ENCODE data around the gene TMEM63A. TPM values are rescaled to one million over a fixed set of nuclear protein-coding genes. Genes with fewer than 3 reads are reported as not detected.

TMEM63A gene
- total and polyA plus RNA-seq, 2 donors (not counting 3 experiments of a cell fraction or from before 2014, with no cell fraction given): 28.7 to 41.4 TPM

GRCh38 chr1:225840713-225841112, 41.5 kb downstream of the TMEM63A start:
- no peak for FAIRE-seq
- Histone ChIP-seq H3K79me2 (ENCODE audit: control insufficient read depth, insufficient read depth, low read length) (no peaks in the 10 kb centered on the region), H4K20me1 (replicated peaks; ENCODE audit: control insufficient read depth, extremely low read depth, insufficient read depth, low read length) (no peaks in the 10 kb centered on the region), H3K9ac (replicated peaks; ENCODE audit: extremely low read depth, insufficient read depth, low read length) (no peak overlapping the region), H3K4me3 (replicated peaks in 1 of 3; ENCODE audit: insufficient read depth in 1 of 3, low read depth in 1 of 3, low read length in 3 of 3) (no peak overlapping the region), H2AFZ (ENCODE audit: low read depth, low read length) (no peak overlapping the region), H3K27me3 (ENCODE audit: control insufficient read depth in 2 of 2, insufficient read depth in 2 of 2, low read length in 2 of 2) (no peaks in the 10 kb centered on the region), H3K36me3 (ENCODE audit: control insufficient read depth in 2 of 2, extremely low read depth in 1 of 2, insufficient read depth in 2 of 2, low read length in 2 of 2) (peaks cover 0 to 3% of the 10 kb centered on the region in 2 experiments), H3K4me1 (ENCODE audit: control insufficient read depth, extremely low read depth, insufficient read depth, low read length) (no peaks in the 10 kb centered on the region), H3K4me2 (ENCODE audit: insufficient read depth, low read length) (no peak overlapping the region), H3K9me1 (replicated peaks; ENCODE audit: control insufficient read depth, extremely low read depth, insufficient read depth, low read length) (no peaks in the 10 kb centered on the region), H3K27ac (ENCODE audit: insufficient read depth, low read depth, low read length) (no peak overlapping the region), H3K9me3 (replicated peaks; ENCODE audit: control insufficient read depth, insufficient read depth, low read length) (no peaks in the 10 kb centered on the region)
- dilution Hi-C loops (cut with MboI; ENCODE audit: extremely low pct_ligation_motif_present, low sequenced_read_pairs): no loop called here
- ChIA-PET CTCF (interaction anchor here (1.1 to 2.2 kb wide), 2 partner anchors 69 to 366 kb away, joined by 5 to 7 read pairs; no protein-coding TSS in a partner anchor), POLR2A (no interaction called here)
- TF ChIP-seq MAX (IDR thresholded peaks at IDR 0.05; ENCODE audit: insufficient read depth, insufficient read length) (no peak), CTCF (IDR thresholded peaks at IDR 0.05; ENCODE audit: extremely low read depth in 1 of 2, insufficient read depth in 1 of 2, low read depth in 1 of 2, low read length in 2 of 2) (no peak), EZH2 (IDR thresholded peaks at IDR 0.05; ENCODE audit: borderline replicate concordance, low read depth, low read length, severe bottlenecking) (no peak), FOS (IDR thresholded peaks at IDR 0.05; ENCODE audit: borderline replicate concordance, insufficient read depth, low read length) (no peak), MYC (IDR thresholded peaks at IDR 0.05; ENCODE audit: low read depth, low read length) (no peak), POLR2A (IDR thresholded peaks at IDR 0.05; ENCODE audit: low read depth, low read length) (no peak), JUN (IDR thresholded peaks at IDR 0.05; ENCODE audit: borderline replicate concordance, insufficient read depth, insufficient read length, low read depth) (no peak), POLR2AphosphoS5 (IDR thresholded peaks at IDR 0.05; ENCODE audit: insufficient read depth, low read depth, low read length) (no peak), GATA2 (IDR thresholded peaks at IDR 0.05; ENCODE audit: insufficient read depth, insufficient read length, low read depth, low read length) (no peak)
- no TSS peak for BruUV-seq (replicated peaks)
- intact Hi-C loops (cut with micrococcal nuclease): no loop called here
- no peak for DNase-seq (ENCODE audit: low read depth, low spot score)

Data from endothelial cell of umbilical vein (primary cell).